Measurements from ENCODE around the gene NKTR.

Gene NKTR

GRCh38 chr3:42693530-42693930 lies 93.0 kb downstream of the NKTR start:
- DNase-seq (ENCODE audit: low read depth in 2 of 2, low spot score in 1 of 2), result no peak

- no peak for DNase-seq (ENCODE audit: low read depth in 2 of 2, low spot score in 1 of 2)
Observed at GRCh38 chr3:42694366-42694765, 93.9 kb downstream of the NKTR start.

GRCh38 chr3:42696356-42697288 lies 96.1 kb downstream of the NKTR start:
- no peak for DNase-seq (ENCODE audit: low read depth in 2 of 2, low spot score in 1 of 2)

GRCh38 chr3:42697289-42698051 lies 97.0 kb downstream of the NKTR start:
- DNase-seq (ENCODE audit: low read depth in 2 of 2, low spot score in 1 of 2), result no peak
